ENCODE results near the gene POU4F1. TPM values are rescaled to one million over a fixed set of nuclear protein-coding genes. Genes with fewer than 3 reads are reported as not detected.

The POU4F1 gene
- total RNA-seq, 4 donors from 2014 or later, result not detected

GRCh38 chr13:78625384-78625783 is 22.0 kb upstream of the POU4F1 start:
- in situ Hi-C loops (cut with MboI; ENCODE audit: low sequenced_read_pairs in 4 of 4), result no loop called here
- no peak for TF ChIP-seq CTCF (IDR thresholded peaks at IDR 0.05 in 4 of 5, conservative IDR thresholded peaks at IDR 0.05 in 1 of 5)
- TF ChIP-seq POLR2A (IDR thresholded peaks at IDR 0.05), result no peak
- DNase-seq, result no peak
- intact Hi-C loops (cut with DNase I; ENCODE audit: low total_unique reads), result no loop called here
- peaks cover 0 to 16% of the 10 kb centered on the region in 2 donors for H3K36me3 ChIP-seq
- no peak for ATAC-seq
- no peaks in the 10 kb centered on the region for H3K9me3 ChIP-seq
- no peaks in the 10 kb centered on the region for H3K27me3 ChIP-seq
- no peak overlapping the region for H3K27ac ChIP-seq
- no peaks in the 10 kb centered on the region for H3K4me1 ChIP-seq
- no peak overlapping the region for H3K4me3 ChIP-seq

- Histone ChIP-seq H3K4me1 (no peaks in the 10 kb centered on the region), H3K27ac (no peak overlapping the region), H3K36me3 (peaks cover 0 to 5% of the 10 kb centered on the region in 2 donors), H3K9me3 (no peaks in the 10 kb centered on the region), H3K27me3 (no peaks in the 10 kb centered on the region), H3K4me3 (no peak overlapping the region)
- intact Hi-C loops (cut with DNase I; ENCODE audit: low total_unique reads) (no loop called here), in situ Hi-C loops (cut with MboI; ENCODE audit: low sequenced_read_pairs in 4 of 4) (no loop called here)
- no peak for TF ChIP-seq POLR2A (IDR thresholded peaks at IDR 0.05)
- TF ChIP-seq CTCF (IDR thresholded peaks at IDR 0.05 in 4 of 5, conservative IDR thresholded peaks at IDR 0.05 in 1 of 5), result no peak
- no peak for DNase-seq
- no peak for ATAC-seq
These were observed 19.8 kb upstream of the POU4F1 start for GRCh38 chr13:78623132-78623531.

GRCh38 chr13:78620936-78621470 is 17.7 kb upstream of the POU4F1 start:
- ATAC-seq, result no peak
- DNase-seq, result no peak
- intact Hi-C loops (cut with DNase I; ENCODE audit: low total_unique reads), result no loop called here
- Histone ChIP-seq H3K27me3 (no peaks in the 10 kb centered on the region), H3K4me3 (no peak overlapping the region), H3K9me3 (no peaks in the 10 kb centered on the region), H3K27ac (no peak overlapping the region), H3K4me1 (no peaks in the 10 kb centered on the region), H3K36me3 (peaks cover 0 to 8% of the 10 kb centered on the region in 2 donors)
- no peak for TF ChIP-seq POLR2A (IDR thresholded peaks at IDR 0.05)
- no peak for TF ChIP-seq CTCF (IDR thresholded peaks at IDR 0.05 in 4 of 5, conservative IDR thresholded peaks at IDR 0.05 in 1 of 5)
- in situ Hi-C loops (cut with MboI; ENCODE audit: low sequenced_read_pairs in 4 of 4), result no loop called here

DNA sequence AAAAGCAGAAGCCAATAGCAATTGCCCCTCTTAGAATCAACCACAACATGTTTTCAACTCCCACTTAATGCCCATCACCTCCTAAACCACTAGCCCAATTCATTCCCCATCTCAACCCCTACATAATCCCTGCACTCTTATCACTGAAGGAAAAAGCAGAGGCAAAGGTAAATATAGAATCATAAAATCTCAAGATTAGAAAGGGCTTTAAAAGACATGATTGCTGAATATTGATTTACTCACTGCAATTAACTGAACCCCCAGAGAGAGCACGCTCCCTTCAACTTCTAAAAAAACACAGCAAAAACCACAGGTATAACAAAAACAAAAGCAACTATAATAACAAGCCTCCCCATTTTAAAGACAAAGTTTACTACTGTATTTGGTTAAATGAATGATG is 15.1 kb upstream of the POU4F1 start:
- H3K9me3 ChIP-seq, result no peaks in the 10 kb centered on the region
- H3K36me3 ChIP-seq, result peaks cover 0 to 22% of the 10 kb centered on the region in 2 donors
- H3K27ac ChIP-seq, result no peak overlapping the region
- in situ Hi-C loops (cut with MboI; ENCODE audit: low sequenced_read_pairs in 4 of 4), result no loop called here
- peaks cover 0 to 4% (median 0%) of the 10 kb centered on the region in 3 donors for H3K27me3 ChIP-seq
- DNase-seq (no peak), ATAC-seq (no peak)
- H3K4me3 ChIP-seq, result no peak overlapping the region
- H3K4me1 ChIP-seq, result no peaks in the 10 kb centered on the region
- TF ChIP-seq POLR2A (IDR thresholded peaks at IDR 0.05) (no peak), CTCF (IDR thresholded peaks at IDR 0.05 in 4 of 5, conservative IDR thresholded peaks at IDR 0.05 in 1 of 5) (no peak)
- intact Hi-C loops (cut with DNase I; ENCODE audit: low total_unique reads), result no loop called here

DNA sequence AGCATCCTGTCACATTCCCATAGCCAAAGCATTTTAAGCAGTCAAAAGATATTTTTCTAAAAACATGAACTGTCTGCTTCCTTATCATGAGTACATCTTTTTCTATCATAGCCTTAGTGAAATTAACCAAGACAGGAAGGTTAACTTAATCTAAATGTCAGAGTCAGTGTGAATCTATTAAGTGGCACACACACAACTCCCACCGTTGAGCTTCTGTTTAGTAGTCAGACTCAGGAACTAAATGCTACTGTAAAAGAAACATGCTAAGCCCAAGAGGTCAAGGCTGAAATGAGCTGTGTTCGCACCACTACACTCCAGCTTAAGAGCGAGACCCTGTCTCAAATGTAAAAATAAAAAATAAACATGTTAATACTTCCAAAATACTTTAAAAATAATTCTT is 7.7 kb upstream of the POU4F1 start:
- TF ChIP-seq CTCF (IDR thresholded peaks at IDR 0.05 in 4 of 5, conservative IDR thresholded peaks at IDR 0.05 in 1 of 5), result no peak
- no peak for TF ChIP-seq POLR2A (IDR thresholded peaks at IDR 0.05)
- Histone ChIP-seq H3K36me3 (peaks cover 0 to 14% of the 10 kb centered on the region in 2 donors), H3K27me3 (peaks cover 47 to 55% (median 51%) of the 10 kb centered on the region in 3 donors), H3K9me3 (no peaks in the 10 kb centered on the region), H3K27ac (no peak overlapping the region), H3K4me3 (no peak overlapping the region), H3K4me1 (peaks cover 0 to 11% of the 10 kb centered on the region in 2 donors)
- ATAC-seq, result no peak
- in situ Hi-C loops (cut with MboI; ENCODE audit: low sequenced_read_pairs in 4 of 4) (no loop called here), intact Hi-C loops (cut with DNase I; ENCODE audit: low total_unique reads) (no loop called here)
- DNase-seq, result no peak

Data from gastrocnemius medialis (tissue), 4 donors.